SHP77 treated with DMSO at 0.1 percent for 48 hours (cell line): ENCODE measurements around the gene TMEM179.

ENCODE experiments used
- DNase-seq: peaks from one replicate; lab custom pipeline; 2025; lab: John Stamatoyannopoulos, UW

Gene TMEM179

DNA sequence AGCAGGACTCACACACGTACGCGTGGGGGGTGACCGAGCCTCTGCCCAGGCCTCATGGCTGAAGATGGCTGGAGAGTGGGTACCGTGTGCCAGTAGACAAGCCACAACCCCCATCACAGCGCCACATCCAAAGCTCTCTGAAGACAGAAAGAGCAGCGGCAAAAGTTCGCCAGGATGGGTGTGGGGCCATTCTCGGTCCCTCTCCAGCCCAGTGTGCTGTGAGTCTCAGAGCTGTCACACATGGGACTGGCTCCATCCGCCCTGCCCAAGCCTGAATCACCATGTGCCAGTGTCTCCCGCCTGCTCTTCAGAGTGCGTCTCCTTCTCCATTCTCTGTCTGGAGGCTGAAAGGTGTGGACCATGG lies 5.7 kb downstream of the TMEM179 start:
- no peak for DNase-seq

GRCh38 chr14:104598039-104598909 lies 6.3 kb downstream of the TMEM179 start:
- DNase-seq: peak; percentile 74

DNA sequence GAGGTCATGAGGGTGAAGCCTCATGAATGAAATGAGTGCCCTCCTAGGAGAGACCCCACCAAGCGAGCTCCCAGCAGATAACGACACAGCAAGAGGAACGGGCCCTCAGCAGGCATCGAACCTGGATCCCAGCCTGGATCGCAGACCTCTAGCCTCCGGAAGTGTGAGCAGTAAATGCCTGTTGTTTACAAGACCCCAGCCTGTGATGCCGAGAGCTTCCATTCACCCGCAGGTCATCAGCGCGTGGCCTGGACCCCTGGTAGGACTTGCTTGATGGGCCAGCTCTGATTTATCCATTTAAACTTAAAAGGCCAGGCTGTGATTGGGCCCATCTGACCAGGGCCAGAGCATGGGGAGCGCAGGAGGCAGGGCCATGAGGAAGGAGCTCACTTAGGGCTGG lies 7.0 kb downstream of the TMEM179 start:
- DNase-seq: no peak

- DNase-seq: no peak
These were observed 7.6 kb downstream of the TMEM179 start for GRCh38 chr14:104596927-104597351.

GRCh38 chr14:104596451-104596918 lies 8.1 kb downstream of the TMEM179 start:
- DNase-seq: no peak

DNA sequence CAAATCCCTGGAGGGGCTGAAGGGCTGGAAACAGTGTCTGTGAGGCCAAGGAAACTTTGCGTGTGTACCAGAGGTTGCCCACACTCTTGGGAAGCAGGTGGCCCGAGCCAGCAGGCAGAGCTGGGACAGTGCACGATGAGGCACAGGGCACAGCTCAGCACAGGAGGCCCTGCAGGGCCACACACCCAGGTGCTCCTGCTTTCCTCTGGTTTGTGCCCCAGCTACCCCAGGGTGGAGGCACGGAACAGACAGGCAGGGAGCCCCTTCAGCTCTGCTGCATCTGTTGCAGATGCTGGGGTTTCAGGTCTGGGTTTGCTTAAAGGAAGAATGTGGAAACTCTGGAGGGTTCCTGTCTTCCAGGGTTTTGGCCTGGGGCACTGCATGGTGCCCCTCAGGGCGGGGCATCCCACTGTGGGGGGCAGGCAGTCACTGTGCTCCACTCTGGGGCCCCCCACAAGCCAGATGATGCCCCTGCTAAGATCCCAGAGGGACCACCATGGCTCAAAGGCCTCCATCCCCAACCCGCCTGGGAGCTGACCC lies 8.6 kb downstream of the TMEM179 start:
- no peak for DNase-seq

DNA sequence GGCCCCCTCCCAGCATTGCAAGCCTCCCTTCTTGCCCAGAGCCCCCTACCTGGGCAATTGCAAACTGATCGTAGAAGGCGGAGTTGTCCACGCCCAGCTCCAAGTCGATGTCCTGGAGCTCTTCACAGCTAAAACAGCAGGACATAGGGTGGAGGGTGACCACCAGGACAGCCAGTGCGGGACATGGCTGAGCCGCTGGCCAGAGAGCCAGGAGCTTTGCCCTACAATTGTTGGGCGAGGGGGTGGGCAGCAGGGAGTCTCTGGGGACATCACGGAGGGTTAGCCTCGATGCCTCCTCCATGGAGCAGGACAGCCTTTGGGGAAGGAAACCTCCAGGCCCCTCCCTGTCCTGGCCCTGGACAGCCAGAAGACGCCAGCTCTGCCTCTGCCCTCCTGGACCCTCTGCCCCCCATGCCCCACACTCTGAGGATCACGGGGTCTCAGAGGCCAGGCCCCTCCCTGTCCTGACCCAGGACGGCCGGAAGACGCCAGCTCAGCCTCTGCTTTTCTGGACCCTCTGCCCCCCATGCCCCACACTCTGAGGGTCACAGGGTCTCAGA lies 9.4 kb downstream of the TMEM179 start:
- DNase-seq: no peak

- no peak for DNase-seq
These were observed 10.1 kb downstream of the TMEM179 start for GRCh38 chr14:104594310-104595046.

DNA sequence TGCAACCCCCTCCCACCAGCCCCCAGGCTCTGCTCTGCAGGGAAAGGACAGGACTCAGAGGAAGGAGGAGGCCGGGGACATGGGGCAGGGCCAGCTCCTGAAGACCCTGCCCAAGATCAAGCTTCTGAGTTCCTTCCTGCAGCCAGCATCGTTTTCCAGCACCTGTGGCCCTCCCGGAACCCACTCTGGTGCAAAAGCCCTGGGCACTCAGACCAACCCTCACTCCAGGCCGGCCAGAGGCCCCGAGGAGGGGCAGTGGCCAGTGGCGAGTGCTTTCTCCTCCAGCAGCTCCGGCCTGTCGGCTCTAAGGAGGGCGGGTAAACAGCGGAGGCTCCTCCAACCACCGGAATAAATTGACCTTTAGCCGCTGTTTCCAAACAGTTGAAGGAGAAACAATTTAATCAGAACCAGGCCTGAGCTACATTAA lies 10.8 kb downstream of the TMEM179 start:
- no peak for DNase-seq

GRCh38 chr14:104593241-104593701 lies 11.3 kb downstream of the TMEM179 start:
- no peak for DNase-seq

DNA sequence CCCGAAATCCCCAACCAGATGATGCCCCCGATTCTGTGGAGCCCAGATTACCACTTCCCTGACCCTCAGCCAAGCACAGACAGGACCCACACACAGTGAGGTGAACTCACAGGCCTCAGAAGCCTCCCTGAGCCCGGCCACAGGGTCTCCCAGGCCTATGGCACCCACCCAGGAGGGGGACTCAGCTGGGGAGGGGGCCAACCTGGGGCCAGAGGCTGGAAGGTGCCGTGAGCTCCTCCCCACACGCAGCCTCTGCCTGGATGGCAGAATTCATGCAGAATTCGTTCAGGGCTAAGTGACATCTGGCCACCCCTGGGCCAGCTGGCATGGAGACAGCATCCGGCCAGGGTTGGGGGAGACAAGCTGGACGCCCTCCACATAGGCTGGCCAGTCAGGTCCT lies 11.8 kb downstream of the TMEM179 start:
- no peak for DNase-seq

GRCh38 chr14:104592292-104592672 lies 12.3 kb downstream of the TMEM179 start:
- no peak for DNase-seq

DNA sequence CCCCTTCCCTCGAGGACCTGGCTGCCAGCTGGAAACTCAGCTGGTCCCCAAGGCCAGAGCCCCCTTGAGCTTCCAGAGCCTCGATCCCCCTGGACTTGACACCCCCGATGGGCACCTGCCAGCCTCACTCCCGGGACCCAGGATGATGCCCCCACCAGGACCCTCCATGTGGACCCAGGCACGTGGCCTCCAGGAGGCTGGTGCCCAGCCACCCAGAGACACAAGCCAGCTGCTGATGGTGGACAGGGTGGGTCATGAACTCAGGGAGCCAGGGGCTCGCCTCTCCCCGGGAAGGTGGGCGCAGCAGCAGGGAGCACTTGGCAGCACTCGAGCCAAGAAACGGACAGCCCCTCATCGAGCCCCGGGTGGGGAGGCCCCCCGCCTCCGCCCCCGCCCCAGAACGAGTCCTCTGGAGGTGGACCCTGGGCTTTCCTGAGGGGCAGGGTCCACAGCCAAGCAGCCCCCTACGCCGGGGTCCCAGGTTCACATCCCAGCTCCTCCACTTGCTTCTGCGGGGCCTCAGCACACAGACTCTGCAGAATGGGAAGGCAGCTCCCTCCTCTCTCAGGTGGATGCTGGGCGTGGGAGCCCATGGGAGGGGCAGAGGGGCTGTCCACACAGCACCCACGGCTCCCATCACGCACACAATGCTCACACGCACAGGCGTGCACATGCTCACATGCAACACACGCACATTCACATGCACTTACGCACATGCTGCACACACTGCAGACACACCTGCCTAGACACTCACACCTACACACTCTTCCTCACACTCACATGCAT lies 12.9 kb downstream of the TMEM179 start:
- DNase-seq: no peak

- DNase-seq: no peak
These were observed 13.5 kb downstream of the TMEM179 start for GRCh38 chr14:104591031-104591430.

DNA sequence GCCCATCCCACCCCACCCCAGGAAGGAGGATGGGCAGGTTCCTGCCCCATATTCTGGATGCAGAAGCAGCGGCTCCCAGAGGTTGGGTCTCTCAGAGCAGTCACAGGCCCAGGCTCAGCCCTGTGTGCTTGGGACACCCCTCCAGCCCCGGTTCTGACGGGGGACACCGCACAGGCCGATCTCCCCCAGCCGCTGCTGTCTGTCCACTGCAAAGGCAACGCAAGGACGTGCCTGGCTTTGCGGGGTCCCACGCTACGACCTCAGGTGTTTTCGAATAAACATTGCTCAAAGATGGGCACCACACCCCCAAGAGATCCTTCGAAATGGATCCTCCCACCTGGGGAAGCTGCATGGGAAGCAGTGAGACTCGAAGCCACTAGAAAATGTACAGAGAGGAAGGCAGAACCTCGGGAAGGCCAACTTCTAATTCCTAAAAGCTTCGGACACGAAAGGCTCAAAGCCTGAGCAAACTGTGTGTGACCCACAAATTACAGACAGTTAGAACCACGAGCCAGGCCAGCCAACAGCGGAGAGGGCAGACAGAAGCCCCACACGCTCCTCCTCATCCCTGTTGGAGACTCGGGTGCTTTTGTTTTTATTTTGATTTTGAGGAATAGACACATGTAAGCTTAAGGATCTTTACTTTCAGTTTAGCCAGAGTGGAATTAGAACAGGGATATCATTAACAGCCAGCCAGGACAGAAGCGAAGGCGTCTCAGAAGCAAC lies 14.2 kb downstream of the TMEM179 start:
- no peak for DNase-seq

DNA sequence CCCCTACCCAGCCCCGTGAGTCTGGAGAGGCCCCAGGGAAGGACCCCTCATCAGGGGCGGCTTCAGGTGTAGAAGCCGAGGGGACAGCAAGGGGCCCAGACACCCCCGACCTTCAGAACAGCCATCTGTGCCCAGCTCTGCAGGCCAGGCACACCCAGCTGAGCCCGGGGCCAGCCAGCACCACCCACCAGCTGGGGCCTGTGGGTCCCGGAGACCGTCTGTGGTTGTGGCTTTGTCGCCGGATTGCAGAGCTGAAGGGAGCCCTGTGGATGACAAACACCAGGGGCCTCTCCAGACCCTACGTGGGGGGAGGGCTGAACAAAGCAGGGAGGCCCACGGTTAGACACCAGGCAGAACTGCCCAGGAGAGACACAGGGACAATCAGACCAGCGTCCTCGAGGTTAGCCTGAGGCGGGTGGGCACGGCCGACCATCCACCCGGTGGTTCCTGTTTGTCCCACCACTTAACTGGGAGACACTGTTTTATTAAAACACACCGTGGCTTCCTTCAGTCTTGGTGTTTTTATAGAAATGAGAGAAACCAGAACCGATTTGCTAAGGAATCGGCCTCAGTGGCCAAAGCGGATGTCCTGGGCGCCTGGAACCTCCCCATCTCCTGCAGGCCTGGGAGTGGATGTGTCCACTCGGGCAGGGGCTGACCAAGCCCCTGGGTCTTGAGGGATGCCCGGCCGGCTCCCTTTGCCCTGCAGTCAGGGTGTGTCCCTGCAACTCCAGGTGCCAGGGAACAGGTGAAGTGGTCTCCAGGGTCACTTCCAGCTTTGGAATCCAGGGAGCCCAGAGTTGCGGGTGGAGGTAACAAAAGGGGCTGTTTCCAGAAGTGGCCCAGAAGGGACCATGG lies 15.0 kb downstream of the TMEM179 start:
- no peak for DNase-seq

- no peak for DNase-seq
These were observed 16.3 kb downstream of the TMEM179 start for GRCh38 chr14:104588066-104588857.

DNA sequence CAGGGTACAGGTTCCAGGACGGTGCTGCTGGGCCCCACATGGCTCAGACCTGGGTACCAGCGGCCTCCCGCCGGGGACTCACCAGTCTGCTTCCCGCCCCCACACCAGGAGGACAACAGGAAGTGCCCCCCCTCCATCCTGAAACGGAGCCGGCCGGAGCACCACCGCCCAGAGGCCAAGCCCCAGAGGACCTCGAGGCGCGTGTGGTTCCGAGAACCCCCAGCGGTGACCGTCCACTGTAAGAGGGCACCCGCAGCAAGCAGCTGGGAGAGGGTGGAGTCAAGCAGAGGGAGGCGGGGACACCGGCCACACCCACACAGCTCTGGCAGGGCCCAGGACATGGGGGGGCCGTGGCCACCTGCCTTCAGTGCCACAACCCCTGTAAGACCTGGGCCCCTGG lies 16.9 kb downstream of the TMEM179 start:
- no peak for DNase-seq
